Measurements from ENCODE around the gene WDPCP.

Gene WDPCP

GRCh38 chr2:63538390-63538789 lies 49.9 kb downstream of the WDPCP start:
- peaks cover 8% of the 10 kb centered on the region for H3K9me3 Mint-ChIP-seq
- no peak overlapping the region for H3K4me3 Mint-ChIP-seq
- no peak overlapping the region for H3K27ac Mint-ChIP-seq
- H3K27me3 Mint-ChIP-seq (ENCODE audit: low read depth) = no peaks in the 10 kb centered on the region
- no peaks in the 10 kb centered on the region for H3K4me1 Mint-ChIP-seq (ENCODE audit: low read depth)
- no peaks in the 10 kb centered on the region for H3K36me3 Mint-ChIP-seq (ENCODE audit: low read depth)

- Mint-ChIP-seq H3K27me3 (ENCODE audit: low read depth) (no peaks in the 10 kb centered on the region), H3K36me3 (ENCODE audit: low read depth) (no peaks in the 10 kb centered on the region), H3K4me1 (ENCODE audit: low read depth) (no peaks in the 10 kb centered on the region), H3K27ac (no peak overlapping the region), H3K9me3 (peaks cover 13% of the 10 kb centered on the region), H3K4me3 (no peak overlapping the region)
Observed at GRCh38 chr2:63537306-63537705, 51.0 kb downstream of the WDPCP start.

GRCh38 chr2:63530704-63531279 lies 57.5 kb downstream of the WDPCP start:
- Mint-ChIP-seq H3K4me3 (no peak overlapping the region), H3K27me3 (ENCODE audit: low read depth) (no peaks in the 10 kb centered on the region), H3K36me3 (ENCODE audit: low read depth) (no peaks in the 10 kb centered on the region), H3K4me1 (ENCODE audit: low read depth) (no peaks in the 10 kb centered on the region), H3K27ac (no peak overlapping the region), H3K9me3 (peaks cover 23% of the 10 kb centered on the region)

- peaks cover 34% of the 10 kb centered on the region for H3K9me3 Mint-ChIP-seq
- no peak overlapping the region for H3K4me3 Mint-ChIP-seq
- no peak overlapping the region for H3K27ac Mint-ChIP-seq
- no peaks in the 10 kb centered on the region for H3K27me3 Mint-ChIP-seq (ENCODE audit: low read depth)
- no peaks in the 10 kb centered on the region for H3K36me3 Mint-ChIP-seq (ENCODE audit: low read depth)
- no peaks in the 10 kb centered on the region for H3K4me1 Mint-ChIP-seq (ENCODE audit: low read depth)
Observed at GRCh38 chr2:63525905-63526304, 62.4 kb downstream of the WDPCP start.

- peaks cover 38% of the 10 kb centered on the region for H3K9me3 Mint-ChIP-seq
Observed at GRCh38 chr2:63522950-63523349, 65.3 kb downstream of the WDPCP start.

GRCh38 chr2:63520793-63521192 lies 67.5 kb downstream of the WDPCP start:
- Mint-ChIP-seq H3K27me3 (ENCODE audit: low read depth) (no peaks in the 10 kb centered on the region), H3K27ac (no peak overlapping the region), H3K4me3 (no peak overlapping the region), H3K4me1 (ENCODE audit: low read depth) (no peaks in the 10 kb centered on the region), H3K9me3 (peaks cover 37% of the 10 kb centered on the region), H3K36me3 (ENCODE audit: low read depth) (no peaks in the 10 kb centered on the region)

More at GRCh38 chr2:63522950-63523349, 65.3 kb downstream of the WDPCP start:
- Mint-ChIP-seq H3K4me1 (ENCODE audit: low read depth) (no peaks in the 10 kb centered on the region), H3K36me3 (ENCODE audit: low read depth) (no peaks in the 10 kb centered on the region), H3K4me3 (no peak overlapping the region), H3K27ac (no peak overlapping the region), H3K27me3 (ENCODE audit: low read depth) (no peaks in the 10 kb centered on the region)

- Mint-ChIP-seq H3K36me3 (ENCODE audit: low read depth) (no peaks in the 10 kb centered on the region), H3K9me3 (peaks cover 11% of the 10 kb centered on the region), H3K4me1 (ENCODE audit: low read depth) (no peaks in the 10 kb centered on the region), H3K27me3 (ENCODE audit: low read depth) (no peaks in the 10 kb centered on the region), H3K27ac (no peak overlapping the region), H3K4me3 (no peak overlapping the region)
Observed at GRCh38 chr2:63514781-63515180, 73.5 kb downstream of the WDPCP start.

- Mint-ChIP-seq H3K36me3 (ENCODE audit: low read depth) (no peaks in the 10 kb centered on the region), H3K27ac (no peak overlapping the region), H3K4me3 (no peak overlapping the region), H3K27me3 (ENCODE audit: low read depth) (no peaks in the 10 kb centered on the region), H3K4me1 (ENCODE audit: low read depth) (no peaks in the 10 kb centered on the region), H3K9me3 (peaks cover 11% of the 10 kb centered on the region)
Observed at GRCh38 chr2:63514237-63514716, 74.0 kb downstream of the WDPCP start.

- Mint-ChIP-seq H3K36me3 (ENCODE audit: low read depth) (no peaks in the 10 kb centered on the region), H3K27me3 (ENCODE audit: low read depth) (no peaks in the 10 kb centered on the region), H3K27ac (no peak overlapping the region), H3K9me3 (peaks cover 16% of the 10 kb centered on the region), H3K4me1 (ENCODE audit: low read depth) (peaks cover 4% of the 10 kb centered on the region), H3K4me3 (no peak overlapping the region)
Observed at GRCh38 chr2:63506320-63506719, 82.0 kb downstream of the WDPCP start.

GRCh38 chr2:63503818-63504217 lies 84.5 kb downstream of the WDPCP start:
- peaks cover 4% of the 10 kb centered on the region for H3K4me1 Mint-ChIP-seq (ENCODE audit: low read depth)

GRCh38 chr2:63500398-63500797 lies 87.9 kb downstream of the WDPCP start:
- Mint-ChIP-seq H3K27ac (no peak overlapping the region), H3K4me1 (ENCODE audit: low read depth) (no peaks in the 10 kb centered on the region), H3K4me3 (no peak overlapping the region), H3K27me3 (ENCODE audit: low read depth) (no peaks in the 10 kb centered on the region), H3K9me3 (no peaks in the 10 kb centered on the region), H3K36me3 (ENCODE audit: low read depth) (no peaks in the 10 kb centered on the region)

More at GRCh38 chr2:63503818-63504217, 84.5 kb downstream of the WDPCP start:
- Mint-ChIP-seq H3K4me3 (no peak overlapping the region), H3K27me3 (ENCODE audit: low read depth) (no peaks in the 10 kb centered on the region), H3K9me3 (peaks cover under 1% of the 10 kb centered on the region), H3K36me3 (ENCODE audit: low read depth) (no peaks in the 10 kb centered on the region), H3K27ac (no peak overlapping the region)

- Mint-ChIP-seq H3K27ac (no peak overlapping the region), H3K36me3 (ENCODE audit: low read depth) (no peaks in the 10 kb centered on the region), H3K4me1 (ENCODE audit: low read depth) (no peaks in the 10 kb centered on the region), H3K4me3 (no peak overlapping the region), H3K9me3 (no peaks in the 10 kb centered on the region), H3K27me3 (ENCODE audit: low read depth) (no peaks in the 10 kb centered on the region)
Observed at GRCh38 chr2:63497576-63497975, 90.7 kb downstream of the WDPCP start.

- Mint-ChIP-seq H3K9me3 (no peaks in the 10 kb centered on the region), H3K27me3 (ENCODE audit: low read depth) (no peaks in the 10 kb centered on the region), H3K36me3 (ENCODE audit: low read depth) (no peaks in the 10 kb centered on the region), H3K27ac (no peak overlapping the region), H3K4me3 (no peak overlapping the region), H3K4me1 (ENCODE audit: low read depth) (no peaks in the 10 kb centered on the region)
Observed at GRCh38 chr2:63494968-63495367, 93.3 kb downstream of the WDPCP start.

- H3K27ac Mint-ChIP-seq = no peak overlapping the region
- no peaks in the 10 kb centered on the region for H3K27me3 Mint-ChIP-seq (ENCODE audit: low read depth)
- no peak overlapping the region for H3K4me3 Mint-ChIP-seq
- no peaks in the 10 kb centered on the region for H3K36me3 Mint-ChIP-seq (ENCODE audit: low read depth)
- no peaks in the 10 kb centered on the region for H3K9me3 Mint-ChIP-seq
- no peaks in the 10 kb centered on the region for H3K4me1 Mint-ChIP-seq (ENCODE audit: low read depth)
Observed at GRCh38 chr2:63494100-63494499, 94.2 kb downstream of the WDPCP start.

GRCh38 chr2:63488118-63488713 lies 100.1 kb downstream of the WDPCP start:
- no peaks in the 10 kb centered on the region for H3K27me3 Mint-ChIP-seq (ENCODE audit: low read depth)
- no peaks in the 10 kb centered on the region for H3K4me1 Mint-ChIP-seq (ENCODE audit: low read depth)
- no peak overlapping the region for H3K4me3 Mint-ChIP-seq
- H3K36me3 Mint-ChIP-seq (ENCODE audit: low read depth) = no peaks in the 10 kb centered on the region
- no peaks in the 10 kb centered on the region for H3K9me3 Mint-ChIP-seq
- H3K27ac Mint-ChIP-seq = no peak overlapping the region

Data from T-helper 1 cell treated with Interleukin-12 subunit alpha and Interleukin-12 subunit beta and Interleukin-4 antibody, amounts not matched to agents 30 μg/mL and 1 μg/mL, for 36 hours (primary cell).